Gastrocnemius medialis (tissue), 4 donors: ENCODE results near the gene FAM83D.

Experiments used
- POLR2A ChIP-seq, 2 donors: fragments of 450-650 bp; IDR thresholded peaks; one replicate each; pipeline ENCODE4 v1.6.1; 2017; ENCODE audit warnings: antibody characterized with exemption in 2 of 2, mild to moderate bottlenecking in 2 of 2, moderate library complexity in 2 of 2
- TF ChIP-seq, protein P1 (sequence below), 5 experiments: fragments of 450-650 bp in 3 of 5; fragments of 200-600 bp in 2 of 5; sonication (generic) in 2 of 5; IDR thresholded peaks in 4 of 5; conservative IDR thresholded peaks in 1 of 5; 1 replicate in 4 of 5; 2 replicates in 1 of 5; pipeline ENCODE4 v1.5.1; 2016 to 2019; ENCODE audit warnings: antibody characterized with exemption in 5 of 5, mild to moderate bottlenecking in 3 of 5, moderate library complexity in 3 of 5

DNA sequence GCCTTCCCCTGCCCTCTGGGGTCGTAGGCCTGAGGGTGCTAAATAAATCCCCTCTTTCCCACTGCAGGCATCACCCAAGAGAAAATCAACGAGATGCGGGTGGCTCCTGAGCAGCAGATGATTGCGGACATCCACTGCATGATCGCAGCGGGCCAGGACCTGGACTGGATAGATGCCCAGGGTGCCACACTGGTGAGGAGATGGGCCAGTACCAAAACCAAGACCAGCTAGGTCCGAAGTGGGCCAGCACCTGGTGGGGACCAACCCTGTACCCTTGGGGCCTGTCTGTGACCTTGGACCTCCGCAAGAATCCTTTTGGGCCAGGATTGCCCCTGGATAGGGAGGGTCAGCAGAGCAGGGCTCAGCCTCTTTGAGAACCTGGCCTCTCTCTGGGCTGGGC, 23.6 kb upstream of the FAM83D start:
- TF ChIP-seq POLR2A (IDR thresholded peaks at IDR 0.05) = no peak
- TF ChIP-seq, protein P1, sequence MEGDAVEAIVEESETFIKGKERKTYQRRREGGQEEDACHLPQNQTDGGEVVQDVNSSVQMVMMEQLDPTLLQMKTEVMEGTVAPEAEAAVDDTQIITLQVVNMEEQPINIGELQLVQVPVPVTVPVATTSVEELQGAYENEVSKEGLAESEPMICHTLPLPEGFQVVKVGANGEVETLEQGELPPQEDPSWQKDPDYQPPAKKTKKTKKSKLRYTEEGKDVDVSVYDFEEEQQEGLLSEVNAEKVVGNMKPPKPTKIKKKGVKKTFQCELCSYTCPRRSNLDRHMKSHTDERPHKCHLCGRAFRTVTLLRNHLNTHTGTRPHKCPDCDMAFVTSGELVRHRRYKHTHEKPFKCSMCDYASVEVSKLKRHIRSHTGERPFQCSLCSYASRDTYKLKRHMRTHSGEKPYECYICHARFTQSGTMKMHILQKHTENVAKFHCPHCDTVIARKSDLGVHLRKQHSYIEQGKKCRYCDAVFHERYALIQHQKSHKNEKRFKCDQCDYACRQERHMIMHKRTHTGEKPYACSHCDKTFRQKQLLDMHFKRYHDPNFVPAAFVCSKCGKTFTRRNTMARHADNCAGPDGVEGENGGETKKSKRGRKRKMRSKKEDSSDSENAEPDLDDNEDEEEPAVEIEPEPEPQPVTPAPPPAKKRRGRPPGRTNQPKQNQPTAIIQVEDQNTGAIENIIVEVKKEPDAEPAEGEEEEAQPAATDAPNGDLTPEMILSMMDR (IDR thresholded peaks at IDR 0.05 in 4 of 5, conservative IDR thresholded peaks at IDR 0.05 in 1 of 5) = no peak
